T-helper 1 cell treated with Interleukin-12 subunit alpha and Interleukin-12 subunit beta and Interleukin-4 antibody, amounts not matched to agents 30 μg/mL and 1 μg/mL, for 36 hours (primary cell): ENCODE results near the gene ZSCAN30.

Experiments
- H3K27ac Mint-ChIP-seq: one replicate; pipeline ENCODE4 v1.8.0; 2021; ENCODE audit warnings: mild to moderate bottlenecking, mixed read lengths
- H3K27me3 Mint-ChIP-seq: one replicate; pipeline ENCODE4 v1.8.0; 2021; ENCODE audit warnings: low read depth, mixed read lengths
- H3K36me3 Mint-ChIP-seq: one replicate; pipeline ENCODE4 v1.8.0; 2021; ENCODE audit warnings: low read depth, mixed read lengths
- H3K4me1 Mint-ChIP-seq: one replicate; pipeline ENCODE4 v1.8.0; 2021; ENCODE audit warnings: low read depth, mixed read lengths
- H3K4me3 Mint-ChIP-seq: one replicate; pipeline ENCODE4 v1.8.0; 2021; ENCODE audit warnings: mild to moderate bottlenecking, moderate library complexity, mixed read lengths
- H3K9me3 Mint-ChIP-seq: one replicate; pipeline ENCODE4 v1.8.0; 2021; ENCODE audit warnings: mixed read lengths

Gene ZSCAN30

GRCh38 chr18:35296060-35296459 lies 6.0 kb upstream of the ZSCAN30 start:
- no peaks in the 10 kb centered on the region for H3K27me3 Mint-ChIP-seq
- peaks cover 12% of the 10 kb centered on the region for H3K4me1 Mint-ChIP-seq
- H3K27ac Mint-ChIP-seq, result no peak overlapping the region
- peaks cover 73% of the 10 kb centered on the region for H3K36me3 Mint-ChIP-seq
- peaks cover 48% of the 10 kb centered on the region for H3K9me3 Mint-ChIP-seq
- no peak overlapping the region for H3K4me3 Mint-ChIP-seq

GRCh38 chr18:35291166-35291565 lies 1.1 kb upstream of the ZSCAN30 start:
- H3K4me1 Mint-ChIP-seq, result peaks cover 28% of the 10 kb centered on the region
- H3K9me3 Mint-ChIP-seq, result peaks cover 28% of the 10 kb centered on the region

GRCh38 chr18:35289727-35290093 lies 319 bp downstream of the ZSCAN30 start:
- Mint-ChIP-seq H3K4me1 (peaks cover 27% of the 10 kb centered on the region), H3K27me3 (no peaks in the 10 kb centered on the region), H3K4me3 (peak overlapping the region; percentile 99), H3K36me3 (peaks cover 50% of the 10 kb centered on the region), H3K9me3 (peaks cover 27% of the 10 kb centered on the region), H3K27ac (peak overlapping the region; percentile 97)

More at GRCh38 chr18:35291166-35291565, 1.1 kb upstream of the ZSCAN30 start:
- Mint-ChIP-seq H3K27me3 (no peaks in the 10 kb centered on the region), H3K4me3 (peak overlapping the region; percentile 99), H3K27ac (peak overlapping the region; percentile 97), H3K36me3 (peaks cover 55% of the 10 kb centered on the region)

GRCh38 chr18:35289293-35289692 lies 736 bp downstream of the ZSCAN30 start:
- Mint-ChIP-seq H3K27me3 (no peaks in the 10 kb centered on the region), H3K4me1 (peaks cover 27% of the 10 kb centered on the region), H3K4me3 (peak overlapping the region; percentile 99), H3K9me3 (peaks cover 23% of the 10 kb centered on the region), H3K36me3 (peaks cover 47% of the 10 kb centered on the region), H3K27ac (peak overlapping the region; percentile 97)

- H3K27ac Mint-ChIP-seq, result no peak overlapping the region
- H3K9me3 Mint-ChIP-seq, result peaks cover 50% of the 10 kb centered on the region
- H3K4me3 Mint-ChIP-seq, result no peak overlapping the region
- no peaks in the 10 kb centered on the region for H3K27me3 Mint-ChIP-seq
- peaks cover 10% of the 10 kb centered on the region for H3K4me1 Mint-ChIP-seq
- H3K36me3 Mint-ChIP-seq, result peaks cover 53% of the 10 kb centered on the region
Measured at GRCh38 chr18:35284841-35285240, 5.2 kb downstream of the ZSCAN30 start.

- Mint-ChIP-seq H3K9me3 (peaks cover 54% of the 10 kb centered on the region), H3K36me3 (peaks cover 53% of the 10 kb centered on the region), H3K27ac (no peak overlapping the region), H3K27me3 (no peaks in the 10 kb centered on the region), H3K4me3 (no peak overlapping the region), H3K4me1 (peaks cover 7% of the 10 kb centered on the region)
Measured at GRCh38 chr18:35283923-35284794, 5.9 kb downstream of the ZSCAN30 start.

GRCh38 chr18:35282353-35282752 lies 7.7 kb downstream of the ZSCAN30 start:
- peaks cover 65% of the 10 kb centered on the region for H3K9me3 Mint-ChIP-seq
- H3K36me3 Mint-ChIP-seq, result peaks cover 51% of the 10 kb centered on the region
- H3K27ac Mint-ChIP-seq, result no peak overlapping the region
- H3K27me3 Mint-ChIP-seq, result no peaks in the 10 kb centered on the region
- peaks cover 12% of the 10 kb centered on the region for H3K4me1 Mint-ChIP-seq
- no peak overlapping the region for H3K4me3 Mint-ChIP-seq

GRCh38 chr18:35278969-35279368 lies 11.1 kb downstream of the ZSCAN30 start:
- Mint-ChIP-seq H3K4me1 (peaks cover 10% of the 10 kb centered on the region), H3K36me3 (peaks cover 35% of the 10 kb centered on the region), H3K4me3 (no peak overlapping the region), H3K27ac (no peak overlapping the region), H3K27me3 (no peaks in the 10 kb centered on the region), H3K9me3 (peaks cover 60% of the 10 kb centered on the region)

- no peak overlapping the region for H3K27ac Mint-ChIP-seq
- peaks cover 10% of the 10 kb centered on the region for H3K4me1 Mint-ChIP-seq
- H3K4me3 Mint-ChIP-seq, result no peak overlapping the region
- no peaks in the 10 kb centered on the region for H3K27me3 Mint-ChIP-seq
- H3K36me3 Mint-ChIP-seq, result peaks cover 38% of the 10 kb centered on the region
- H3K9me3 Mint-ChIP-seq, result peaks cover 64% of the 10 kb centered on the region
Measured at GRCh38 chr18:35278085-35278484, 11.9 kb downstream of the ZSCAN30 start.

GRCh38 chr18:35277633-35278032 lies 12.4 kb downstream of the ZSCAN30 start:
- Mint-ChIP-seq H3K36me3 (peaks cover 36% of the 10 kb centered on the region), H3K27ac (no peak overlapping the region), H3K4me1 (peaks cover 9% of the 10 kb centered on the region), H3K9me3 (peaks cover 64% of the 10 kb centered on the region), H3K4me3 (no peak overlapping the region), H3K27me3 (no peaks in the 10 kb centered on the region)

- peaks cover 9% of the 10 kb centered on the region for H3K4me1 Mint-ChIP-seq
- no peak overlapping the region for H3K4me3 Mint-ChIP-seq
- peaks cover 28% of the 10 kb centered on the region for H3K36me3 Mint-ChIP-seq
- no peak overlapping the region for H3K27ac Mint-ChIP-seq
- H3K9me3 Mint-ChIP-seq, result peaks cover 59% of the 10 kb centered on the region
- H3K27me3 Mint-ChIP-seq, result no peaks in the 10 kb centered on the region
Measured at GRCh38 chr18:35276267-35276666, 13.8 kb downstream of the ZSCAN30 start.

GRCh38 chr18:35271656-35272055 lies 18.4 kb downstream of the ZSCAN30 start:
- H3K36me3 Mint-ChIP-seq, result peaks cover 27% of the 10 kb centered on the region
- H3K27ac Mint-ChIP-seq, result no peak overlapping the region
- peaks cover 14% of the 10 kb centered on the region for H3K4me1 Mint-ChIP-seq
- H3K4me3 Mint-ChIP-seq, result no peak overlapping the region
- H3K27me3 Mint-ChIP-seq, result no peaks in the 10 kb centered on the region
- peaks cover 51% of the 10 kb centered on the region for H3K9me3 Mint-ChIP-seq

GRCh38 chr18:35268821-35269220 lies 21.2 kb downstream of the ZSCAN30 start:
- H3K27me3 Mint-ChIP-seq, result no peaks in the 10 kb centered on the region
- no peak overlapping the region for H3K27ac Mint-ChIP-seq
- H3K9me3 Mint-ChIP-seq, result peaks cover 45% of the 10 kb centered on the region
- H3K36me3 Mint-ChIP-seq, result peaks cover 35% of the 10 kb centered on the region
- peaks cover 16% of the 10 kb centered on the region for H3K4me1 Mint-ChIP-seq
- peak overlapping the region; percentile 2 for H3K4me3 Mint-ChIP-seq

- Mint-ChIP-seq H3K27ac (no peak overlapping the region), H3K4me3 (peak overlapping the region; percentile 83), H3K36me3 (peaks cover 37% of the 10 kb centered on the region), H3K9me3 (peaks cover 39% of the 10 kb centered on the region), H3K4me1 (peaks cover 16% of the 10 kb centered on the region), H3K27me3 (no peaks in the 10 kb centered on the region)
Measured at GRCh38 chr18:35267809-35268208, 22.2 kb downstream of the ZSCAN30 start.

GRCh38 chr18:35267161-35267651 lies 22.8 kb downstream of the ZSCAN30 start:
- Mint-ChIP-seq H3K4me1 (peaks cover 16% of the 10 kb centered on the region), H3K27me3 (no peaks in the 10 kb centered on the region), H3K36me3 (peaks cover 41% of the 10 kb centered on the region), H3K27ac (peak overlapping the region; percentile 75), H3K9me3 (peaks cover 34% of the 10 kb centered on the region), H3K4me3 (peak overlapping the region; percentile 83)
